AG04450 (cell line): Measurements from ENCODE around the gene TOMT. TPM values are rescaled to one million over a fixed set of nuclear protein-coding genes. Genes with fewer than 3 reads are reported as not detected.
A peak's percentile ranks its signal among the peaks of the same experiment; 100 is the strongest.

Source experiments
- CTCF ChIA-PET: fragments of 300-600, 350-600 bp; formaldehyde crosslinking; extraction: SDS; loops from one replicate; lab custom pipeline; 2022; ENCODE audit warnings: antibody characterized with exemption, inconsistent platforms; lab: Charles Lee
- POLR2A ChIA-PET: fragments of 350-600 bp; formaldehyde crosslinking; extraction: SDS; loops from one replicate; lab custom pipeline; 2021; ENCODE audit warnings: antibody characterized with exemption, inconsistent platforms; lab: Yijun Ruan, JAX
- DNase-seq: peaks from one replicate; pipeline ENCODE4 v3.0.0-alpha.2; 2011; ENCODE audit warnings: low read depth, low spot score
- H3K27ac ChIP-seq: one replicate; pipeline ENCODE4 v1.5.1; 2012; ENCODE audit warnings: low read depth, low read length, control low read depth
- H3K27me3 ChIP-seq: one replicate; pipeline ENCODE4 v1.6.0; 2012; ENCODE audit warnings: low read length; ENCODE audit not compliant: control insufficient read depth, insufficient read depth
- H3K4me3 ChIP-seq: 2 replicates; pipeline ENCODE4 v1.5.1; 2011; ENCODE audit warnings: mild to moderate bottlenecking, low read depth, low read length, control low read depth
- H3K9me3 ChIP-seq: 2 replicates; pipeline ENCODE4 v1.5.1; 2012; ENCODE audit warnings: low read length; ENCODE audit not compliant: control insufficient read depth, insufficient read depth
- polyA plus RNA-seq: library from polyadenylated mRNA; depleted of rRNA; stranded (reverse); fragments of >200 nt; gene quantifications from 2 replicates; pipeline ENCODE4 v1.2.3, GENCODE V29; 2011
- TF ChIP-seq, protein P1 (sequence below): IDR thresholded peaks from 2 replicates; pipeline ENCODE4 v1.5.1; 2011; ENCODE audit warnings: low read depth, low read length, control low read depth, inconsistent platforms

TOMT gene
- polyA plus RNA-seq, 1 experiment, result not detected

DNA sequence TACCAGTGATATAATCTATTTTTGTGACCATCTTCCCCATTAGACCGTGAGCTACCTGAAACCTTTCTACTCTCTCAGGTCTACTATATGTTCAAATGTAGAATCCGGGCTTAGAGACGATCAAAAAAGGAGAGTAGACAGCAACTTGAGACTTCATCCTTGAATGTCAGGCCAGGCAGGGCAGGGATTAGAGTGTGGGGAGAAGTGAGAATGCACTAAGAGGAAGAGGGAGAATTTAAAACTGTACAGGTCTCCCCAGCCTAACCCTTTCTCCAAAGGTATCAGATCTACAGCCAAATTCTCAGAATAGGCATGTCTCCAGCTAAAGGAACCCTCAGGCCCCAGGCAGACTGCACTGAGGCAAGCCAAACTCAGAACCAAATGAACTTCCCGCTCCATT lies 3.6 kb upstream of the TOMT start:
- no peaks in the 10 kb centered on the region; the same call in none of the 2 replicates for H3K9me3 ChIP-seq
- H3K27ac ChIP-seq, result no peak overlapping the region
- CTCF ChIA-PET, result interaction anchor here (1.3 to 6.1 kb wide), 5 partner anchors 11 to 81 kb away, joined by 4 to 52 read pairs (median 15); no protein-coding TSS in a partner anchor
- TF ChIP-seq, protein P1, sequence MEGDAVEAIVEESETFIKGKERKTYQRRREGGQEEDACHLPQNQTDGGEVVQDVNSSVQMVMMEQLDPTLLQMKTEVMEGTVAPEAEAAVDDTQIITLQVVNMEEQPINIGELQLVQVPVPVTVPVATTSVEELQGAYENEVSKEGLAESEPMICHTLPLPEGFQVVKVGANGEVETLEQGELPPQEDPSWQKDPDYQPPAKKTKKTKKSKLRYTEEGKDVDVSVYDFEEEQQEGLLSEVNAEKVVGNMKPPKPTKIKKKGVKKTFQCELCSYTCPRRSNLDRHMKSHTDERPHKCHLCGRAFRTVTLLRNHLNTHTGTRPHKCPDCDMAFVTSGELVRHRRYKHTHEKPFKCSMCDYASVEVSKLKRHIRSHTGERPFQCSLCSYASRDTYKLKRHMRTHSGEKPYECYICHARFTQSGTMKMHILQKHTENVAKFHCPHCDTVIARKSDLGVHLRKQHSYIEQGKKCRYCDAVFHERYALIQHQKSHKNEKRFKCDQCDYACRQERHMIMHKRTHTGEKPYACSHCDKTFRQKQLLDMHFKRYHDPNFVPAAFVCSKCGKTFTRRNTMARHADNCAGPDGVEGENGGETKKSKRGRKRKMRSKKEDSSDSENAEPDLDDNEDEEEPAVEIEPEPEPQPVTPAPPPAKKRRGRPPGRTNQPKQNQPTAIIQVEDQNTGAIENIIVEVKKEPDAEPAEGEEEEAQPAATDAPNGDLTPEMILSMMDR, result no peak
- POLR2A ChIA-PET, result interaction anchor here (0.6 to 1.1 kb wide), 3 partner anchors 10 to 61 kb away, joined by 3 to 7 read pairs (median 3); partner anchors contain the start of gene ANAPC15
- H3K4me3 ChIP-seq, result peak overlapping the region; percentile 82
- no peak for DNase-seq
- H3K27me3 ChIP-seq, result no peaks in the 10 kb centered on the region

DNA sequence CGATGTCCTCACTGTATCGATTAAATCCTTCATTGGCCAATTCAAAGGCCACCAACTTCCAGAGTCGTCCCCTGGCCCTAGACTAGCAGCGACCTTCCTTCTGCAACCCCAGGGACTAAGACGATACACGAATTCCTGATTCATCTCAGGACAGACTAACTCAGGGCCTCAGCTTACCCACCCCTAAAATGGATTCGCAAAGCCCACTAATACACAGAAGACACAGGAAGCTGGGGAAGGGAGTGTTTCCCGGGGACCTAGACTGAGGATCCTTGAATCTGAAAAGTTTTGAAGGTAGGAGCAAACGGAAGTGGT lies 3.1 kb upstream of the TOMT start:
- CTCF ChIA-PET, result interaction anchor here (1.3 to 6.1 kb wide), 5 partner anchors 12 to 81 kb away, joined by 4 to 52 read pairs (median 15); no protein-coding TSS in a partner anchor
- H3K27me3 ChIP-seq, result no peaks in the 10 kb centered on the region
- no peaks in the 10 kb centered on the region; the same call in none of the 2 replicates for H3K9me3 ChIP-seq
- peak overlapping the region; percentile 82 for H3K4me3 ChIP-seq
- TF ChIP-seq, protein P1, result no peak
- POLR2A ChIA-PET, result interaction anchor here (0.6 to 1.1 kb wide), 3 partner anchors 10 to 62 kb away, joined by 3 to 7 read pairs (median 3); partner anchors contain the start of gene ANAPC15
- DNase-seq, result no peak
- peak overlapping the region; percentile 90 for H3K27ac ChIP-seq

DNA sequence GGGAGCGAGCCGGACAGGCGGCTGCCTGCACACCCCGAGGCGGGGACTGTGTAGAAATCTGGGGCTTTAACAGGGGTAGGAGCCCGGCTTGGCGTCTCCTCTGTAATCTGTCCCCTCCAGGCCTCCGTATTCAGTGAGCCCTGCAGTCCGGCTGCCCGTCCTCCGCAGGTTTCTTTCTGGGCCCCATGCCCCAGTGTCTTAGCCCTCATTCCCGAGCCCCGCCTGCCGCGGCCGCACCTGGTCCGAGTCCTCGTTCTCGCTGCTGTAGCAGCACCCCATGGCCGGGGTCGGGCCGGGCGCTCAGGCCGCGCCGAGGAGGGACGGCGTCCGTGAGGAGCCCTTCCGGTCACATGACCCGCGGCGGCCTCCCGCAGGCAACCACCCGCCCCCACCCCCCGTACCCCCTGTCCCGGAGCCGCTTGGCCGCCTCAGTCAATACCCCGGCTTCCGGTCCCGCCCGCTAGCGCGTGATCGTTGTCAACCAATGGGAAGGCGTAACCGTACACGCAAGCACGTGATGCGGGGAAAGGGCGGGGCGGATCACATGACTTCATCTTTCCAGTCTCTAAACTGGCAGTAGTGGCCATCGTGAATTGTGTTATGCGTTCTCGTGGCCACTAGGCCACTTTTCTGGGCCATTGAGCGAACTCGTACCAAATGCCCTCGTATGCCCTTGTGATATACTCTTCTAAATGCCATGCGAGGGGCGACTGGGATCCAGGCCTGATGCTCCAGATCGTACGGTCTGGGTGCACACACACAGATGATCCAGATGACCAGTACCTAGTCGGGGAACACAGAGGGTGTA lies 2.6 kb upstream of the TOMT start, which contains the start of gene LAMTOR1:
Gene LAMTOR1, minus strand, starts transcription at position 352 of the 808 bp plus-strand sequence. Its CDS starts 73 bp downstream, at position 279.
- no peaks in the 10 kb centered on the region; the same call in none of the 2 replicates for H3K9me3 ChIP-seq
- POLR2A ChIA-PET, result interaction anchor here (0.9 to 1.1 kb wide), 2 partner anchors 9 to 16 kb away, joined by 3 to 7 read pairs; partner anchors contain the start of gene ANAPC15
- DNase-seq, result peak; percentile 98
- TF ChIP-seq, protein P1, result peak; percentile 46
- CTCF ChIA-PET, result interaction anchor here (0.6 to 6.1 kb wide), 3 partner anchors 47 to 80 kb away, joined by 5 to 52 read pairs (median 15); no protein-coding TSS in a partner anchor
- H3K4me3 ChIP-seq, result peak within 1 kb of the TSS; percentile 82
- peak within 1 kb of the TSS; percentile 90 for H3K27ac ChIP-seq
- H3K27me3 ChIP-seq, result no peaks in the 10 kb centered on the region

GRCh38 chr11:72103754-72104167 lies 2.0 kb upstream of the TOMT start:
- Histone ChIP-seq H3K9me3 (no peaks in the 10 kb centered on the region; the same call in none of the 2 replicates), H3K27me3 (no peaks in the 10 kb centered on the region), H3K4me3 (peak overlapping the region; percentile 36), H3K27ac (peak overlapping the region; percentile 82)
- TF ChIP-seq, protein P1, result no peak
- POLR2A ChIA-PET, result no interaction called here
- no peak for DNase-seq
- CTCF ChIA-PET, result interaction anchor here (0.6 kb wide), 1 partner anchor 47 kb away, joined by 5 read pairs; no protein-coding TSS in a partner anchor
